Duodenal mucosa (tissue), 2 donors: Measurements from ENCODE around the gene RAB10.
A peak's percentile ranks its signal among the peaks of the same experiment; 100 is the strongest.
"Not testable (repeated sequence)": the region's sequence is repeated elsewhere in the genome, so short reads cannot be mapped to it uniquely, and the experiment has no call there.

Source experiments
- H3K27ac ChIP-seq: one replicate; pipeline ENCODE4 v1.7.0; 2013; ENCODE audit warnings: low read depth, low read length
- H3K27me3 ChIP-seq, 2 donors: one replicate each; pipeline ENCODE4 v1.7.0; 2013; ENCODE audit warnings: low read length in 2 of 2, control low read depth in 1 of 2; ENCODE audit not compliant: insufficient read depth in 2 of 2, control insufficient read depth in 1 of 2
- H3K36me3 ChIP-seq, 2 donors: one replicate each; pipeline ENCODE4 v1.7.0; 2013; ENCODE audit warnings: low read length in 2 of 2, control low read depth in 1 of 2; ENCODE audit not compliant: insufficient read depth in 2 of 2, control insufficient read depth in 1 of 2
- H3K4me1 ChIP-seq, 2 donors: one replicate each; pipeline ENCODE4 v1.7.0; 2013; ENCODE audit warnings: low read length in 2 of 2, control low read depth in 1 of 2; ENCODE audit not compliant: insufficient read depth in 2 of 2, control insufficient read depth in 1 of 2
- H3K4me3 ChIP-seq, 2 donors: one replicate each; pipeline ENCODE4 v1.7.0; 2013; ENCODE audit warnings: low read length in 2 of 2, low read depth in 1 of 2
- H3K9ac ChIP-seq, 2 donors: one replicate each; pipeline ENCODE4 v1.7.0; 2013; ENCODE audit warnings: low read length in 2 of 2, low read depth in 1 of 2
- H3K9me3 ChIP-seq, 2 donors: one replicate each; pipeline ENCODE4 v1.7.0; 2013; ENCODE audit warnings: low read length in 2 of 2, control low read depth in 1 of 2; ENCODE audit not compliant: control insufficient read depth in 1 of 2

The RAB10 gene

GRCh38 chr2:26032586-26033269, 1.2 kb upstream of the RAB10 start:
- Histone ChIP-seq H3K4me1 (peaks cover 13 to 15% of the 10 kb centered on the region in 2 donors), H3K9ac (peak overlapping the region; percentile 87 to 93), H3K4me3 (peak overlapping the region; percentile 89 to 92), H3K27ac (peak overlapping the region; percentile 99)
- H3K27me3 ChIP-seq, H3K36me3 ChIP-seq, H3K9me3 ChIP-seq: not testable (repeated sequence)

- peak overlapping the region; percentile 87 to 93 for H3K9ac ChIP-seq
- H3K4me1 ChIP-seq, result peaks cover 13 to 15% of the 10 kb centered on the region in 2 donors
- no peaks in the 10 kb centered on the region for H3K9me3 ChIP-seq
- H3K27me3 ChIP-seq, result no peaks in the 10 kb centered on the region
- H3K27ac ChIP-seq, result peak overlapping the region; percentile 99
- peak overlapping the region; percentile 89 to 92 for H3K4me3 ChIP-seq
- H3K36me3 ChIP-seq, result peaks cover 0 to 3% of the 10 kb centered on the region in 2 donors
Measured at GRCh38 chr2:26033270-26033817, 540 bp upstream of the RAB10 start.

GRCh38 chr2:26034637-26034992, 731 bp downstream of the RAB10 start:
- peak overlapping the region; percentile 99 for H3K27ac ChIP-seq
- no peaks in the 10 kb centered on the region for H3K9me3 ChIP-seq
- H3K9ac ChIP-seq, result peak overlapping the region; percentile 97 to 98
- H3K4me3 ChIP-seq, result peak overlapping the region; percentile 91 to 99
- H3K27me3 ChIP-seq, result no peaks in the 10 kb centered on the region
- peaks cover 16 to 17% of the 10 kb centered on the region in 2 donors for H3K4me1 ChIP-seq
- peaks cover 0 to 3% of the 10 kb centered on the region in 2 donors for H3K36me3 ChIP-seq

GRCh38 chr2:26035090-26035743, 1.3 kb downstream of the RAB10 start:
- Histone ChIP-seq H3K4me3 (peak overlapping the region; percentile 91 to 99), H3K9ac (peak overlapping the region; percentile 97 to 98), H3K27ac (peak overlapping the region; percentile 11), H3K4me1 (peaks cover 22 to 23% of the 10 kb centered on the region in 2 donors), H3K27me3 (no peaks in the 10 kb centered on the region), H3K36me3 (peaks cover 0 to 3% of the 10 kb centered on the region in 2 donors), H3K9me3 (no peaks in the 10 kb centered on the region)

- Histone ChIP-seq H3K9ac (no peak overlapping the region), H3K9me3 (no peaks in the 10 kb centered on the region), H3K27me3 (no peaks in the 10 kb centered on the region), H3K36me3 (peaks cover 0 to 3% of the 10 kb centered on the region in 2 donors), H3K4me1 (peaks cover 32 to 42% of the 10 kb centered on the region in 2 donors), H3K27ac (no peak overlapping the region), H3K4me3 (no peak overlapping the region)
Measured at GRCh38 chr2:26039603-26040323, 5.9 kb downstream of the RAB10 start.

GRCh38 chr2:26043109-26043508, 9.2 kb downstream of the RAB10 start:
- Histone ChIP-seq H3K27me3 (no peaks in the 10 kb centered on the region), H3K36me3 (no peaks in the 10 kb centered on the region), H3K4me1 (peaks cover 20 to 31% of the 10 kb centered on the region in 2 donors), H3K9me3 (no peaks in the 10 kb centered on the region), H3K9ac (no peak overlapping the region), H3K27ac (no peak overlapping the region), H3K4me3 (no peak overlapping the region)

GRCh38 chr2:26043862-26044696, 10.2 kb downstream of the RAB10 start:
- no peaks in the 10 kb centered on the region for H3K9me3 ChIP-seq
- no peaks in the 10 kb centered on the region for H3K36me3 ChIP-seq
- H3K9ac ChIP-seq, result peak overlapping the region in 1 of 2 donors; percentile 4
- H3K27me3 ChIP-seq, result no peaks in the 10 kb centered on the region
- peaks cover 20 to 31% of the 10 kb centered on the region in 2 donors for H3K4me1 ChIP-seq
- no peak overlapping the region for H3K27ac ChIP-seq
- peak overlapping the region in 1 of 2 donors; percentile 30 for H3K4me3 ChIP-seq

- Histone ChIP-seq H3K4me3 (no peak overlapping the region), H3K4me1 (peaks cover 6 to 10% of the 10 kb centered on the region in 2 donors), H3K9me3 (no peaks in the 10 kb centered on the region), H3K27ac (no peak overlapping the region), H3K36me3 (no peaks in the 10 kb centered on the region), H3K27me3 (no peaks in the 10 kb centered on the region), H3K9ac (no peak overlapping the region)
Measured at GRCh38 chr2:26048791-26049190, 14.9 kb downstream of the RAB10 start.

- Histone ChIP-seq H3K9ac (no peak overlapping the region), H3K4me1 (peaks cover 0 to 3% of the 10 kb centered on the region in 2 donors), H3K27me3 (no peaks in the 10 kb centered on the region), H3K9me3 (no peaks in the 10 kb centered on the region), H3K4me3 (no peak overlapping the region), H3K36me3 (no peaks in the 10 kb centered on the region), H3K27ac (no peak overlapping the region)
Measured at GRCh38 chr2:26049641-26050040, 15.8 kb downstream of the RAB10 start.
